Hepatocyte (in vitro differentiated cells): ENCODE data around the gene EYS.

Experiments used
- EZH2 ChIP-seq: fragments of 200-600 bp; sonication (generic); IDR thresholded peaks from 2 replicates; pipeline ENCODE4 v1.6.1; 2016; ENCODE audit warnings: antibody characterized with exemption, mild to moderate bottlenecking, borderline replicate concordance
- EZH2phosphoT487 ChIP-seq: fragments of 200-600 bp; sonication (generic); IDR thresholded peaks from one replicate; pipeline ENCODE4 v1.6.1; 2018; ENCODE audit warnings: antibody characterized with exemption, mild to moderate bottlenecking, low read depth, moderate library complexity; ENCODE audit not compliant: unreplicated experiment, severe bottlenecking
- TF ChIP-seq, protein P1 (sequence below): fragments of 200-600 bp; sonication (generic); IDR thresholded peaks from 2 replicates; pipeline ENCODE4 v1.5.1; 2016; ENCODE audit warnings: antibody characterized with exemption, mild to moderate bottlenecking; ENCODE audit not compliant: poor library complexity

DNA sequence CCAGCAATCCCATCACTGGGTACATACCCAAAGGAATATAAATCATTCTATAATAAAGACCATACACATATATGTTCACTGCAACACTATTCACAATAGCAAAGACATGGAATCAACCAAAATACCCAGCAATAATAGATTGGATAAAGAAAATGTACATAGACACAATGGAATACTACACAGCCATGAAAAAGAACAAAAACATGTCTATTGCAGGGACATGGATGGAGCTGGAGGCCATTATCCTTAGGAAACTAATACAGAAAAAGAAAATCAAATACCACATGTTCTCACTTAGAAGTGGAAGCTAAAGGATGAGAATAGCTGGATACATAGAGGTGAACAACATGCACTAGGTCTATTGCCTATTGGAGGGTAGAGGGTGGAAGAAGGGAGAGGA, 1396.8 kb downstream of the EYS start:
- TF ChIP-seq, protein P1, sequence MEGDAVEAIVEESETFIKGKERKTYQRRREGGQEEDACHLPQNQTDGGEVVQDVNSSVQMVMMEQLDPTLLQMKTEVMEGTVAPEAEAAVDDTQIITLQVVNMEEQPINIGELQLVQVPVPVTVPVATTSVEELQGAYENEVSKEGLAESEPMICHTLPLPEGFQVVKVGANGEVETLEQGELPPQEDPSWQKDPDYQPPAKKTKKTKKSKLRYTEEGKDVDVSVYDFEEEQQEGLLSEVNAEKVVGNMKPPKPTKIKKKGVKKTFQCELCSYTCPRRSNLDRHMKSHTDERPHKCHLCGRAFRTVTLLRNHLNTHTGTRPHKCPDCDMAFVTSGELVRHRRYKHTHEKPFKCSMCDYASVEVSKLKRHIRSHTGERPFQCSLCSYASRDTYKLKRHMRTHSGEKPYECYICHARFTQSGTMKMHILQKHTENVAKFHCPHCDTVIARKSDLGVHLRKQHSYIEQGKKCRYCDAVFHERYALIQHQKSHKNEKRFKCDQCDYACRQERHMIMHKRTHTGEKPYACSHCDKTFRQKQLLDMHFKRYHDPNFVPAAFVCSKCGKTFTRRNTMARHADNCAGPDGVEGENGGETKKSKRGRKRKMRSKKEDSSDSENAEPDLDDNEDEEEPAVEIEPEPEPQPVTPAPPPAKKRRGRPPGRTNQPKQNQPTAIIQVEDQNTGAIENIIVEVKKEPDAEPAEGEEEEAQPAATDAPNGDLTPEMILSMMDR, result no peak
- TF ChIP-seq EZH2phosphoT487, result no peak
- no peak for TF ChIP-seq EZH2
